Measurements from ENCODE around the gene ATG9A. TPM values are rescaled to one million over a fixed set of nuclear protein-coding genes. Genes with fewer than 3 reads are reported as not detected.

Gene ATG9A
- total RNA-seq, 1 experiment from 2014 or later, result 46.4 TPM

- H3K27me3 Mint-ChIP-seq (ENCODE audit: low read depth), result peaks cover 10% of the 10 kb centered on the region
- peak overlapping the region; percentile 3 for H3K9ac ChIP-seq (ENCODE audit: extremely low read depth, insufficient read length, low read length)
- no peak overlapping the region for H2BK120ac ChIP-seq (ENCODE audit: low read depth, low read length, poor library complexity, severe bottlenecking)
- no peak overlapping the region for H2AK5ac ChIP-seq (ENCODE audit: insufficient read length, low read length)
- no peaks in the 10 kb centered on the region for H3K4me1 ChIP-seq (ENCODE audit: insufficient read depth, low read length)
- no peak for DNase-seq
- TF ChIP-seq CTCF (conservative IDR thresholded peaks at IDR 0.05), result no peak
- no peak overlapping the region for H2BK12ac ChIP-seq (ENCODE audit: insufficient read length, low read depth, low read length)
- peaks cover 3% of the 10 kb centered on the region in 2 experiments; a peak in 3 of 5 replicates for H3K9me3 Mint-ChIP-seq
- H3K27ac ChIP-seq (ENCODE audit: insufficient read length, low read depth, low read length), result no peak overlapping the region
- H2BK5ac ChIP-seq (ENCODE audit: insufficient read length, low read length), result no peak overlapping the region
- H4K20me1 ChIP-seq (ENCODE audit: control insufficient read depth, insufficient read depth, insufficient read length), result no peaks in the 10 kb centered on the region
- no peak overlapping the region for H3K56ac ChIP-seq (ENCODE audit: insufficient read length, low read depth, low read length)
- H3K27me3 ChIP-seq (ENCODE audit: insufficient read depth, low read length), result no peaks in the 10 kb centered on the region
- no peaks in the 10 kb centered on the region for H3K9me3 ChIP-seq (ENCODE audit: control insufficient read depth, low read depth, low read length)
- H3K79me1 ChIP-seq (ENCODE audit: insufficient read depth, low read depth, low read length, poor library complexity, severe bottlenecking), result no peaks in the 10 kb centered on the region
- H4K8ac ChIP-seq (replicated peaks; ENCODE audit: insufficient read length, low read depth, low read length), result no peak overlapping the region
- no peak overlapping the region for H2BK15ac ChIP-seq (ENCODE audit: low read depth, low read length)
- peaks cover 8 to 13% of the 10 kb centered on the region in 2 experiments for H3K4me1 Mint-ChIP-seq
- H2AFZ ChIP-seq (ENCODE audit: low read length), result no peak overlapping the region
- H4K91ac ChIP-seq (ENCODE audit: insufficient read length, low read depth, low read length), result no peak overlapping the region
- no peak overlapping the region for H3K18ac ChIP-seq (ENCODE audit: insufficient read length, low read depth, low read length)
- no peak overlapping the region for H3K23ac ChIP-seq (ENCODE audit: insufficient read length, low read depth, low read length)
- peak overlapping the region in 2 of 3 experiments; percentile 1 to 63; a peak in 3 of 7 replicates for H3K27ac Mint-ChIP-seq
- no peak overlapping the region for H4K5ac ChIP-seq (ENCODE audit: insufficient read length, low read depth, low read length)
- peaks cover 7 to 46% (median 37%) of the 10 kb centered on the region in 3 experiments for H3K36me3 Mint-ChIP-seq (ENCODE audit: insufficient read depth in 1 of 3, low read depth in 3 of 3)
- no CpG with 5 or more reads among the region's 22 CpGs for WGBS (ENCODE audit: extremely low coverage, insufficient read length, low lambda C conversion rate)
- peaks cover 4% of the 10 kb centered on the region for H3K23me2 ChIP-seq (ENCODE audit: insufficient read length, low read depth, low read length, poor library complexity, severe bottlenecking)
- peak overlapping the region; percentile 83 to 88 for H3K4me3 Mint-ChIP-seq
- H3K79me2 ChIP-seq (ENCODE audit: insufficient read depth, low read length), result no peaks in the 10 kb centered on the region
- H3K4me2 ChIP-seq (ENCODE audit: insufficient read depth, insufficient read length, low read length), result peak overlapping the region; percentile 67
- no peak overlapping the region for H3K14ac ChIP-seq (ENCODE audit: insufficient read depth, low read length)
- H2BK20ac ChIP-seq (ENCODE audit: low read depth, low read length, poor library complexity, severe bottlenecking), result no peak overlapping the region
- no peak overlapping the region for H3K4ac ChIP-seq (ENCODE audit: low read depth, low read length)
- H3T11ph ChIP-seq (ENCODE audit: low read length), result no peak overlapping the region
These were observed 22.1 kb downstream of the ATG9A start for GRCh38 chr2:219207134-219207883.

All from H9 (cell line).